ENCODE results near the gene TCAP. TPM values are rescaled to one million over a fixed set of nuclear protein-coding genes. Genes with fewer than 3 reads are reported as not detected.

The TCAP gene
- polyA plus RNA-seq, 1 donor from 2014 or later: 3.7 TPM

DNA sequence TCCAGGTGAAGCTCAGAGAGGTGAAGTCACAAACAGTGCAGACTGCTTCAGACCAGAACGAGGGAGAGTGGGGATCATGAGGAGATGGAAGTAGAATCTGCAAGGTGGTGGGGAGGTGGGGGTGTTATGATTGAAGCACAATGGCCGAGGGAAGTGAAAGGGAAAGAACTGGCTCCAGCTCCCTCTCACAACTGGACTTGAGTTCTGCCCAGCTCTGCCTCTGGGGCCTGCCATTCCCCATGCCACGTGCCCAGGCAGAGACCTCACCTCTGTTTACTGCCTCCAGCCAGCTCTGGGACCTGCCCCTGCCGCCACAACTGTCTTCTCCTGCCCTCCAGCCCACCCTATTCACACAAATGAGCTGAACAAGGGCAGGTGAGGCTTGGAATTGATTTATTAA is 5.6 kb downstream of the TCAP start:
- H3K4me3 ChIP-seq (ENCODE audit: low read length): no peak overlapping the region
- H3K79me2 ChIP-seq (replicated peaks; ENCODE audit: insufficient read depth, low read length): no peaks in the 10 kb centered on the region
- no peak overlapping the region for H3K4me2 ChIP-seq (ENCODE audit: low read length)
- no peaks in the 10 kb centered on the region for H4K20me1 ChIP-seq (ENCODE audit: insufficient read depth)
- no peak overlapping the region for H3K27ac ChIP-seq (ENCODE audit: low read length)
- H3K9me3 ChIP-seq (ENCODE audit: low read length): no peaks in the 10 kb centered on the region
- no peak overlapping the region for H2AFZ ChIP-seq (ENCODE audit: low read depth, low read length)
- H3F3A ChIP-seq (ENCODE audit: insufficient read depth, low read length, poor library complexity, severe bottlenecking): no peaks in the 10 kb centered on the region
- no peaks in the 10 kb centered on the region for H3K9me2 ChIP-seq (ENCODE audit: insufficient read depth, low read length)
- no peaks in the 10 kb centered on the region for H3K36me3 ChIP-seq (ENCODE audit: insufficient read depth, low read length)
- TF ChIP-seq MXI1 (conservative IDR thresholded peaks at IDR 0.05; ENCODE audit: poor library complexity, severe bottlenecking) (no peak), TAF1 (IDR thresholded peaks at IDR 0.05; ENCODE audit: low read depth) (no peak), POLR2AphosphoS5 (IDR thresholded peaks at IDR 0.05) (no peak), EP300 (conservative IDR thresholded peaks at IDR 0.05; ENCODE audit: poor library complexity, severe bottlenecking) (no peak), RAD21 (conservative IDR thresholded peaks at IDR 0.05) (no peak), EZH2 (IDR thresholded peaks at IDR 0.05; ENCODE audit: borderline replicate concordance, insufficient read depth, low read length, poor library complexity, severe bottlenecking) (no peak)
- TF ChIP-seq, protein P1, sequence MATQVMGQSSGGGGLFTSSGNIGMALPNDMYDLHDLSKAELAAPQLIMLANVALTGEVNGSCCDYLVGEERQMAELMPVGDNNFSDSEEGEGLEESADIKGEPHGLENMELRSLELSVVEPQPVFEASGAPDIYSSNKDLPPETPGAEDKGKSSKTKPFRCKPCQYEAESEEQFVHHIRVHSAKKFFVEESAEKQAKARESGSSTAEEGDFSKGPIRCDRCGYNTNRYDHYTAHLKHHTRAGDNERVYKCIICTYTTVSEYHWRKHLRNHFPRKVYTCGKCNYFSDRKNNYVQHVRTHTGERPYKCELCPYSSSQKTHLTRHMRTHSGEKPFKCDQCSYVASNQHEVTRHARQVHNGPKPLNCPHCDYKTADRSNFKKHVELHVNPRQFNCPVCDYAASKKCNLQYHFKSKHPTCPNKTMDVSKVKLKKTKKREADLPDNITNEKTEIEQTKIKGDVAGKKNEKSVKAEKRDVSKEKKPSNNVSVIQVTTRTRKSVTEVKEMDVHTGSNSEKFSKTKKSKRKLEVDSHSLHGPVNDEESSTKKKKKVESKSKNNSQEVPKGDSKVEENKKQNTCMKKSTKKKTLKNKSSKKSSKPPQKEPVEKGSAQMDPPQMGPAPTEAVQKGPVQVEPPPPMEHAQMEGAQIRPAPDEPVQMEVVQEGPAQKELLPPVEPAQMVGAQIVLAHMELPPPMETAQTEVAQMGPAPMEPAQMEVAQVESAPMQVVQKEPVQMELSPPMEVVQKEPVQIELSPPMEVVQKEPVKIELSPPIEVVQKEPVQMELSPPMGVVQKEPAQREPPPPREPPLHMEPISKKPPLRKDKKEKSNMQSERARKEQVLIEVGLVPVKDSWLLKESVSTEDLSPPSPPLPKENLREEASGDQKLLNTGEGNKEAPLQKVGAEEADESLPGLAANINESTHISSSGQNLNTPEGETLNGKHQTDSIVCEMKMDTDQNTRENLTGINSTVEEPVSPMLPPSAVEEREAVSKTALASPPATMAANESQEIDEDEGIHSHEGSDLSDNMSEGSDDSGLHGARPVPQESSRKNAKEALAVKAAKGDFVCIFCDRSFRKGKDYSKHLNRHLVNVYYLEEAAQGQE (IDR thresholded peaks at IDR 0.05; ENCODE audit: borderline replicate concordance): no peak
- TF ChIP-seq, protein P2, sequence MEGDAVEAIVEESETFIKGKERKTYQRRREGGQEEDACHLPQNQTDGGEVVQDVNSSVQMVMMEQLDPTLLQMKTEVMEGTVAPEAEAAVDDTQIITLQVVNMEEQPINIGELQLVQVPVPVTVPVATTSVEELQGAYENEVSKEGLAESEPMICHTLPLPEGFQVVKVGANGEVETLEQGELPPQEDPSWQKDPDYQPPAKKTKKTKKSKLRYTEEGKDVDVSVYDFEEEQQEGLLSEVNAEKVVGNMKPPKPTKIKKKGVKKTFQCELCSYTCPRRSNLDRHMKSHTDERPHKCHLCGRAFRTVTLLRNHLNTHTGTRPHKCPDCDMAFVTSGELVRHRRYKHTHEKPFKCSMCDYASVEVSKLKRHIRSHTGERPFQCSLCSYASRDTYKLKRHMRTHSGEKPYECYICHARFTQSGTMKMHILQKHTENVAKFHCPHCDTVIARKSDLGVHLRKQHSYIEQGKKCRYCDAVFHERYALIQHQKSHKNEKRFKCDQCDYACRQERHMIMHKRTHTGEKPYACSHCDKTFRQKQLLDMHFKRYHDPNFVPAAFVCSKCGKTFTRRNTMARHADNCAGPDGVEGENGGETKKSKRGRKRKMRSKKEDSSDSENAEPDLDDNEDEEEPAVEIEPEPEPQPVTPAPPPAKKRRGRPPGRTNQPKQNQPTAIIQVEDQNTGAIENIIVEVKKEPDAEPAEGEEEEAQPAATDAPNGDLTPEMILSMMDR (IDR thresholded peaks at IDR 0.05; ENCODE audit: poor library complexity, severe bottlenecking): no peak
- H3K9ac ChIP-seq (ENCODE audit: low read length): no peak overlapping the region
- peaks cover 19% of the 10 kb centered on the region for H3K27me3 ChIP-seq (ENCODE audit: insufficient read depth, low read depth, low read length)

DNA sequence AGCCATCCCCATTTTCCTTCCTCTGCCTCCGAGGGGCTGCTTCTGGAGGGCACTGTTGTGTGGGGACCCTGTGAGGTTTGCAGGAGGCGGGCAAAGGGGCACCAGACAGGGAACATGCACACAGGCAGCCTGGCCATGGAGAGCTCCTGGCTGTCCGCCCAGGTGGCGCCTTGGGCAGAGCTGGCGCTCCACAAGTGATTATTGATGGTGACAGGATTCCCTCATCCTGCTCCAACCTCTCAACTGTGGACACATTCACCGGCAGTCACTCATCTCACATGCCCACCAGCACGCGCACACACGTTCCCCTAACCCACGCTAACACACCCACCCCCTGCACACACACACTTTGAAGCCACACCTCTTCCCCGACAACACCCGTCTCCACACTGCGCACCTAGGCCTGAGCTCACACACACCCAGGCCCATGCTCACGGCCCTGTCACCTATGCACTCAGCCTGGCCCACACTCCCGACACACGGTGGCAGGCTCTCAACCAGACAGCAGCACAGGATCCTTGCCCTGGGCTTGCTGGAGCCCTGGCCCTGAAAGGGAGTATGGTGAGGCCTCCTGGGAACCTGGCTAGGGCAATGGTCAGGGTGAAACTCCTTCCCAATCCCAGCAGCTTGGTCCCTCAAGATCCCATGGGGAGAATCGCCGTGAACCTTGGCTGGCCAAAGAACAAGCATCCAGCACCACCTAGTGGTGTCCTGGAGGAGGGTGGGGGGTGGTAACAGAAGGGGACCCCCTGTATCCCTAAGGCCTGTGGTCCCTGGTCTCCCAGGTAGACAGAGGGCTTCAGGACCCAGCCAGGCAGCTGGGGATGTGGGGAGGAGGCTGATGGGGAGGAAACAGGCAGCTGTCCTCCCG is 6.7 kb downstream of the TCAP start:
- Histone ChIP-seq H3F3A (ENCODE audit: insufficient read depth, low read length, poor library complexity, severe bottlenecking) (no peaks in the 10 kb centered on the region), H3K36me3 (ENCODE audit: insufficient read depth, low read length) (no peaks in the 10 kb centered on the region), H3K4me3 (ENCODE audit: low read length) (no peak overlapping the region), H3K9me3 (ENCODE audit: low read length) (no peaks in the 10 kb centered on the region), H3K4me2 (ENCODE audit: low read length) (no peak overlapping the region), H3K79me2 (replicated peaks; ENCODE audit: insufficient read depth, low read length) (no peaks in the 10 kb centered on the region), H3K9ac (ENCODE audit: low read length) (no peak overlapping the region), H2AFZ (ENCODE audit: low read depth, low read length) (no peak overlapping the region), H3K27me3 (ENCODE audit: insufficient read depth, low read depth, low read length) (peaks cover 19% of the 10 kb centered on the region), H4K20me1 (ENCODE audit: insufficient read depth) (no peaks in the 10 kb centered on the region), H3K27ac (ENCODE audit: low read length) (no peak overlapping the region), H3K9me2 (ENCODE audit: insufficient read depth, low read length) (no peaks in the 10 kb centered on the region)
- TF ChIP-seq POLR2AphosphoS5 (IDR thresholded peaks at IDR 0.05): no peak
- TF ChIP-seq SMC3 (conservative IDR thresholded peaks at IDR 0.05; ENCODE audit: poor library complexity): peak; percentile 40
- TF ChIP-seq EZH2 (IDR thresholded peaks at IDR 0.05; ENCODE audit: borderline replicate concordance, insufficient read depth, low read length, poor library complexity, severe bottlenecking): no peak
- TF ChIP-seq EP300 (conservative IDR thresholded peaks at IDR 0.05; ENCODE audit: poor library complexity, severe bottlenecking): no peak
- TF ChIP-seq, protein P2 (IDR thresholded peaks at IDR 0.05; ENCODE audit: poor library complexity, severe bottlenecking): peak; percentile 51
- TF ChIP-seq RAD21 (conservative IDR thresholded peaks at IDR 0.05): peak; percentile 40
- TF ChIP-seq, protein P1 (IDR thresholded peaks at IDR 0.05; ENCODE audit: borderline replicate concordance): no peak

Data from neural cell (in vitro differentiated cells).